Right forelimb (tissue), 1 donor: ENCODE data around the gene PCBP1.
A peak's percentile ranks its signal among the peaks of the same experiment; 100 is the strongest.
"Not testable (repeated sequence)": the region's sequence is repeated elsewhere in the genome, so short reads cannot be mapped to it uniquely, and the experiment has no call there.

Experiments used
- DNase-seq: peaks from one replicate; pipeline ENCODE4 v3.0.0-alpha.2; 2018

Gene PCBP1

GRCh38 chr2:70128005-70128404, 40.7 kb downstream of the PCBP1 start:
- no peak for DNase-seq

- DNase-seq, result not testable (repeated sequence)
These were observed 44.3 kb downstream of the PCBP1 start for GRCh38 chr2:70131344-70132143.

GRCh38 chr2:70132244-70133126, 45.2 kb downstream of the PCBP1 start:
- DNase-seq, result peak; percentile 64

GRCh38 chr2:70133127-70133452, 45.8 kb downstream of the PCBP1 start:
- no peak for DNase-seq

GRCh38 chr2:70133491-70134322, 46.4 kb downstream of the PCBP1 start:
- no peak for DNase-seq

GRCh38 chr2:70134323-70134983, 47.2 kb downstream of the PCBP1 start:
- DNase-seq, result not testable (repeated sequence)
